IgD-negative memory B cell (primary cell): ENCODE measurements around the gene PRICKLE2. TPM values are rescaled to one million over a fixed set of nuclear protein-coding genes. Genes with fewer than 3 reads are reported as not detected.

Source experiments
- H3K27ac Mint-ChIP-seq, 3 donors: one replicate each; pipeline ENCODE4 v1.8.0; 2020 to 2022; ENCODE audit warnings: mild to moderate bottlenecking in 3 of 3, mixed read lengths in 3 of 3, moderate library complexity in 1 of 3
- H3K27me3 Mint-ChIP-seq: one replicate; pipeline ENCODE4 v1.8.0; 2021; ENCODE audit warnings: mixed read lengths
- H3K36me3 Mint-ChIP-seq: one replicate; pipeline ENCODE4 v1.8.0; 2020; ENCODE audit warnings: mild to moderate bottlenecking, mixed read lengths
- H3K4me1 Mint-ChIP-seq, 3 donors: one replicate each; pipeline ENCODE4 v1.8.0; 2020 to 2022; ENCODE audit warnings: mixed read lengths in 3 of 3, mild to moderate bottlenecking in 1 of 3
- H3K4me3 Mint-ChIP-seq, 4 donors: one replicate each; pipeline ENCODE4 v1.8.0; 2020 to 2022; ENCODE audit warnings: mild to moderate bottlenecking in 4 of 4, mixed read lengths in 4 of 4, moderate library complexity in 3 of 4
- H3K9me3 Mint-ChIP-seq, 3 donors: one replicate each; pipeline ENCODE4 v1.8.0; 2020 to 2021; ENCODE audit warnings: mixed read lengths in 3 of 3, mild to moderate bottlenecking in 1 of 3
- polyA plus RNA-seq: library from polyadenylated mRNA; unstranded; fragments of 300-500 nt; fragmentation: Illumina TruSeq; gene quantifications from one replicate; pipeline ENCODE4 v1.2.3, GENCODE V29; 2021

Gene PRICKLE2
- polyA plus RNA-seq, 1 donor from 2014 or later: 0.73 TPM

DNA sequence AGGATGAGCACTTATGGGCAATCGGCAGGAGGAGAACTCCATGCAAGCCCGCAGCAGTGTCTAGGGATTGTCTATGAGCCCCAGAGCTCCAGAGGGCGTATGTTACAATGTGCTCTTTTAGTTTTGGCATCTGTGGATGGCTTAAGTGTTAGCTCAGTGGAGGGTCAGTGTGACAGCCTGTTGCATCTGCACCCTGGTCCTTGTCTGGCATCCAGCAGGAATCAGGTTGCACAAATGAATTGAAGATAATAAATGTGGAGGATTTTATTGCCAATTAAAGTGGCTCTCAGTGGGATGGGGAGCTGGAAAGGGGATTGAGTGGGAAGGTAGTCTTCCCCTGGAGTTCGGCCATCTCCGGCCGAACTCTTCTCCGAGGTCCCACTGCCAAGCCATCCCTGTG is 11.8 kb upstream of the PRICKLE2 start:
- peaks cover 9% of the 10 kb centered on the region for H3K27me3 Mint-ChIP-seq
- H3K4me1 Mint-ChIP-seq: peaks cover 0 to 3% (median 0%) of the 10 kb centered on the region in 3 donors
- no peak overlapping the region for H3K27ac Mint-ChIP-seq
- peaks cover 2% of the 10 kb centered on the region for H3K36me3 Mint-ChIP-seq
- no peak overlapping the region for H3K4me3 Mint-ChIP-seq
- peaks cover 0 to 4% (median 3%) of the 10 kb centered on the region in 3 donors for H3K9me3 Mint-ChIP-seq

DNA sequence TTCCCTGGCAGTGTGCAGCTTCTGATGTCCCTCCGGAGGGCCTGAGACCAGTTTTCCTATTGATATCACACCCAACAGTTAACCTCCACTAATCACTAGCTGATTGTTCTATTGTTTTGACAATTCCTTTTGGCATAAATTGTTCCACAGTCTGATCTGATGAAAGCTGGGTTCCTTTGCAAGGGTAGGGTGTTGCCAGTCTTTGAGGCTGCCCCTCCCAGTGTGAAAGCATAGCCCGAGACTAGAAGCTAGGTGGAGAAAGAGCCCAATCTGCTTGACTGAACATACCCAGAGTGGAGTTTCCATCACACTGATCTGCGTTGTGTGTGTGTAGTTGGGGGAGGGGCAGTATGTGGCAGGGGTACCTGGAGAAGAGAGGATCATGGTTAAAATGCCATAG is 10.3 kb upstream of the PRICKLE2 start:
- peaks cover 0 to 3% (median 0%) of the 10 kb centered on the region in 3 donors for H3K4me1 Mint-ChIP-seq
- peaks cover 2% of the 10 kb centered on the region for H3K36me3 Mint-ChIP-seq
- H3K4me3 Mint-ChIP-seq: no peak overlapping the region
- peaks cover 0 to 3% (median 3%) of the 10 kb centered on the region in 3 donors for H3K9me3 Mint-ChIP-seq
- no peak overlapping the region for H3K27ac Mint-ChIP-seq
- H3K27me3 Mint-ChIP-seq: peaks cover 9% of the 10 kb centered on the region

DNA sequence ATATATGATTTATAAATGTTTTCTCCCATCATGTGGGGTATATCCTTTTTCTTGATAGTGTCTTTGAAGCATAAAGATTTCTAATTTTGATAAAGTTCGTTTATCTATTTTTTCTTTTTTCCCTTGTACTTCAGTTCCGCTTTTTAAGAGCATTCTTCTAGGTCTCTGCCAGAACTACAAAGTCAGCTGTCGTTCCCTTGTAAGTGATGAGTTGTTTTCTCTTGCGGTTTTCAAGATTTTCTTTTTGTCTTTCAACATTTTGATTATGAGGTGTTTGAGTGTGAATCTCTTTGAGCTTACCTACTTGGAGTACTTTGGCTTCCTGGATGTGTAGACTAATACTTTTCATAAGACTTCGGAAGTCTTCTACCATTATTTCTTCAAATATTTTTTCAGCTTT is 9.3 kb upstream of the PRICKLE2 start:
- Mint-ChIP-seq H3K4me3 (no peak overlapping the region), H3K4me1 (peaks cover 0 to 3% (median 0%) of the 10 kb centered on the region in 3 donors), H3K36me3 (peaks cover 2% of the 10 kb centered on the region), H3K9me3 (peaks cover 0 to 3% (median 3%) of the 10 kb centered on the region in 3 donors), H3K27me3 (peaks cover 9% of the 10 kb centered on the region), H3K27ac (no peak overlapping the region)

DNA sequence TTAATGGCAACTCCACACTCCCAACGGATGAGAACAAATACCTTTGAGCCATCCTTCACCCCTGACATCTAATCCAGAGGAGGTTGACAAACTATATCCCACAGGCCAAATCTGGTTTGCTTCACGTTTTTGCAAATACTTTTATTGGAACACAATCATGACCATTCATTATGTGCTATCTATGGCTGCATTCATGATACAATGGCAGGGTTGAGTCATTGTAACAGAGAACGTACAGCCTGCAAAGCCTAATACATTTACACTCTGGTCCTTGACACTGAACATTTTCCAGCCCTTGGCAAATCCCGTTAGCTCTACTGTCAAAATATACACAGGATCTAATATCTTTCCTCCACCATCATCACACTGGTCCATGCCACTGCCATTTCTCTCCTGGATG is 7.6 kb upstream of the PRICKLE2 start:
- H3K27ac Mint-ChIP-seq: no peak overlapping the region
- H3K9me3 Mint-ChIP-seq: peaks cover 0 to 3% (median 3%) of the 10 kb centered on the region in 3 donors
- no peak overlapping the region for H3K4me3 Mint-ChIP-seq
- peaks cover 0 to 3% (median 0%) of the 10 kb centered on the region in 3 donors for H3K4me1 Mint-ChIP-seq
- H3K27me3 Mint-ChIP-seq: peaks cover 1% of the 10 kb centered on the region
- H3K36me3 Mint-ChIP-seq: peaks cover 2% of the 10 kb centered on the region

DNA sequence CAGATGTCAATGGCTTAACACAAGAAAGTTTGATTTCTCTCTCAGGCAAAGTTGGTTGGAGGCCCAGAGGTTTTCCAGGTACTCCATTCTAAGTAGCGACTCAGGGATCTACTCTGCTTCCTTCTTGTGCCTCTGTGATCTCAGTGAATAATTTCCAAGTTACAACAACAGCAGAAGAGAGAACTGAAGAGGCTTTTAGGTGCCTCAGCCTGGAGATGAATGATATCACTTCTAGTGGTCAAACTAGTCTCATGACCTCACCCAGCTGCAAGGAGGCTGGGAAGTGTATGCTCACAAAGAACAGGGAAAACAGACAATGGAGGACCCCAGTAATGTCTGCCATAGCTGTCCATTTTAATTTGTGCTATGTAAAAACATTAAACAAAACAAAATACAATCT is 4.6 kb upstream of the PRICKLE2 start:
- peaks cover 2% of the 10 kb centered on the region for H3K27me3 Mint-ChIP-seq
- H3K4me3 Mint-ChIP-seq: no peak overlapping the region
- H3K4me1 Mint-ChIP-seq: peaks cover 5 to 8% (median 8%) of the 10 kb centered on the region in 3 donors
- no peak overlapping the region for H3K27ac Mint-ChIP-seq
- H3K36me3 Mint-ChIP-seq: peaks cover 2% of the 10 kb centered on the region
- peaks cover 0 to 3% (median 2%) of the 10 kb centered on the region in 3 donors for H3K9me3 Mint-ChIP-seq

DNA sequence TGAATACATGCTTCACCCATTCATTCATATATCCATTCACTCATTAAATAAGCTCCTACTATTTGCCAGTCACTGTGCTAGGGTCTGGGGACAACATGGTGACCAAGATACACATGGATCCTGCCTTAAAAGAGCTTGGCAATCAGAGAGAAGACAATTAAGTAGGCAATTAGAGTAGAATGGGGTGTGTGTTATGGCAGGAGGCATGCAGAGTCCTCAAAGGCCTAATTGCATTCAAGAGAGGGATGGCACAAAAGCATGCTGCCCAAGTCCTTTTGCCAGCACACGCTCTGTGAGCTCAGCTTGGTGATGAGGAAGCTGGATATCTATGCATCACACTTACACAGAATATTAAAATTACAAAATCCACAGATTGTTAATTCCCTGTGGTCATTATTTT is 2.8 kb upstream of the PRICKLE2 start:
- H3K9me3 Mint-ChIP-seq: peaks cover 0 to 3% (median 0%) of the 10 kb centered on the region in 3 donors
- no peak overlapping the region for H3K4me3 Mint-ChIP-seq
- H3K4me1 Mint-ChIP-seq: peaks cover 5 to 15% (median 12%) of the 10 kb centered on the region in 3 donors
- H3K36me3 Mint-ChIP-seq: peaks cover 1% of the 10 kb centered on the region
- H3K27ac Mint-ChIP-seq: no peak overlapping the region
- peaks cover 2% of the 10 kb centered on the region for H3K27me3 Mint-ChIP-seq

DNA sequence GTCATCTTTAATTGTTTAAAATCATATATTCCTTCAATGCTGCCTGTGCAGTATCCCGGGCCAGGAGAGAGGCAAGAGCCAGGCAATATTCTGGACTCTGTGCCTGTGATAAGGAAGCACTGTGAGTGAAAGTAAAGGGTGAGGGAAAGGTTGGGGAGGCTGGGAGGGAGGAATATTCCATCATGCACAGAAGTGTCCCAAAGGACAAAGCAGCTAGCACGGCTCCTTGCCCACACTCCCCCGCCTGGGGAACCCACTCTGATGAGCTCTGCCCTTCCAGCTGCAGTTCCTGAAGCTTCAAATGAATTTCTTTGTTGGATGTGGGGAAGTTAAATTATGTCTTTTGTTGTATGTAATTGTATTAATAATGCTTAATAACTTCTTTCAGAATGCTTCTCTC is 1.5 kb upstream of the PRICKLE2 start:
- H3K27me3 Mint-ChIP-seq: peaks cover 2% of the 10 kb centered on the region
- no peaks in the 10 kb centered on the region for H3K9me3 Mint-ChIP-seq
- H3K36me3 Mint-ChIP-seq: no peaks in the 10 kb centered on the region
- H3K4me1 Mint-ChIP-seq: peaks cover 11 to 18% (median 11%) of the 10 kb centered on the region in 3 donors
- H3K4me3 Mint-ChIP-seq: no peak overlapping the region
- H3K27ac Mint-ChIP-seq: no peak overlapping the region

DNA sequence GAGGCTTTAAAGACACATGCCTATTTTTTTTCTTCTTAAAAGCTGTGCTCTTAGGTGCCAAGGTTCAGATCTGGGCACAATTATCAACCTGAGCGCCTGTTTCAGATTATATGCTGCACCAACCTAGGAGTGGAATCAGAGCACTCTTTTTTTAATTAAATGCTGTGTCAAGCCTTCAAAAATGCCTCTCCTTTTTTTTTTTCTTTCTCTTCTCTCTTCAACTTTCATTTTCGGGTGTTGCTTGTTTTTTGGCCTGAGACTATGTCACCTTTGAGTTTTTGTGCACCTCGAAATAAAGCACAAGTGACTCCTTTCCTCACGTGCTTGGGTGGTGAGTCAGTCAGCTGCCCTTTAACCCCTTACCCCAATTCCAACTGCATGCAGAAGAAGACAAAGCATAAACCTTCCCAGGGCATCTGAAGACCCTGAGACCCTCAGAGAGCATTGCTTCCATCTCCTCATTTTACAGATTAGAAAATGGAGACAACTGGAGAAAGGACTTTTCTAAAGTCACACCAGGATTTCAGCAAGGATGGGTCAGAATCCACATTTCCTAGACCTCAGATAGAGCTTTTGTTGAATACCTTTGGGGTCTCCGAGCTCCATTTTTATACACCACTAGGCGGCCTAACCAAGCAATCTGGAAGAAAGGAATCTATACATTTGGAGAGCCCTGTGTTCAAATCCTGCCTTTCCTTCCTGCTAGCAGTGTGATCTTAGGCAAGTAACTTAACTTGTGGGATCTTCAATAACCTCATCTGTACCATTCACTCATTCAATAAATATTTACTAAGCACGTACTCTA is 631 bp upstream of the PRICKLE2 start:
- no peaks in the 10 kb centered on the region for H3K36me3 Mint-ChIP-seq
- no peaks in the 10 kb centered on the region for H3K9me3 Mint-ChIP-seq
- peaks cover 2% of the 10 kb centered on the region for H3K27me3 Mint-ChIP-seq
- peak overlapping the region in 2 of 3 donors; percentile 45 to 90 for H3K27ac Mint-ChIP-seq
- H3K4me1 Mint-ChIP-seq: peaks cover 11 to 22% (median 11%) of the 10 kb centered on the region in 3 donors
- peak overlapping the region; percentile 84 to 95 (median 90) for H3K4me3 Mint-ChIP-seq

DNA sequence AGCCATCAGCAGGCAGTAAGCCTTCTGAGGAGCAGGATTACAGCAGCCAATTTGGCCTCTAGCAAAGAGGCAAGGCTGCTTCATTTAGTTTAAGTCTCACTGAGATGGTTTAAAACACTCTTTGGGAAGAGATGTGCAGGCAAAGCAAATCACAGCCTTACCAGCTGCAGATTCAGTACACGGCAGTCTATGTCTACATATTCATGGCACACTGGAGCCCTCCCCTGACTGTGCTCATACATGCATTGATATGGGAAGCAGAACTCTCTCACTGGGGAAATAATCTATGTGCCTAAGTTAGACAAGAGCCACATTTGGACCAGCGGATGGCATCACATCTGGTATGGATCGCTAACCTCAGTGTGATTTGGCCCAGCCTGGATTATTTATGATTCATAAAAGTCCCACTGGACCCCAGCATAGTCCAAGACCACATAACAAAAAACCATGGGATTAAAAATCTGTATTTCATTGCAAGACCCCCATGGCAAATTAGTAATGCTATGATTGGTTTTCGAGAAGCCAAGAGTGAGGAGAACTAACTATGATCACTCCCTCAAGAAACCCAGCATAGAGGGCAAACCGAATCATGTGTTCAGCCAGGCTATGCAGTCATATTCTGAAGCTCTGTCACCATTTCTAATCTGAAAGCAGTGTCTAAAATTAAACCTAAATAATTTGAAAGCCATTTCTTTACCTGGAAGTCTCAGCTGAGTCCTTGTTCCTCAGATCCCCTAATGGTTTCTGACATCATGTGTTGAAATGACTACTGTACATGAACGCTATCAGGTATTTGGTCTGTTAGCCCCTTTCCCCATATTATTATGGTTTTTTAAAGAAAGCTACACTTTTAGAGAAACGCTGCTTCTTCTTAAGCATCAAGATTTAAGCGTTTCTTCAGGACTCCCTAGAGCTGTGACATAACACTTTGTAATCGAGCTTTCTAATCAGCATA is 1.2 kb downstream of the PRICKLE2 start:
- Mint-ChIP-seq H3K27ac (no peak overlapping the region), H3K4me1 (peaks cover 11 to 30% (median 11%) of the 10 kb centered on the region in 3 donors), H3K36me3 (no peaks in the 10 kb centered on the region), H3K4me3 (peak overlapping the region; percentile 84 to 95 (median 90)), H3K27me3 (peaks cover 2% of the 10 kb centered on the region), H3K9me3 (no peaks in the 10 kb centered on the region)

DNA sequence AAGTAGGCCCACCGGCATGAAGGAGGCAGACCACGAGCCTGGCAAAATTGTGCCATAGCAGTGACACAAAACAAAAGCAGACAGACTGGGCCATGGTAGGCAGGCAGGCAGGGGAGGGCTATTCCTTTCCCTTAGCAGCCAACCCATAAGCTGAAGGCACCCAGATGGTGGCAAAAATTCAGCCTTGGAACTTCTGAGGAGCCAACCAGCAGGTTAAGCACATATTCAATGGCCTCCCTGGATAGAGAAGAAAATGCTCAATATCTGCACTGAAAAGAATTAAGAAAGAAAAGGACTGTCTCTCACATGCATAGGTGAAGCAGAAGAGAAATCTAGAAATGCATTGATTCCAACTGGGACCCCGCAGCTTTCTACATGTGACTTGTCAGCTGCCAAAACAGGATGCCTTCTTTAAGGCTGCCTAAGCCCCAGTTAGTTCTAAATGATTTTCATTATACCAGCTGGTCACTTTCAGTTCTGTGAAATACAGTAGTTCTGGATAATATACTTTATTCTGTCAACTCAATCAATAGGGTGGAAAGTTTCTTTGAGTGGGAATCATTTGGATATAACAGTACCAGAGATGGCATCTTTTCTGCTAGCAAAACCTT is 2.7 kb downstream of the PRICKLE2 start:
- Mint-ChIP-seq H3K9me3 (peaks cover 0 to under 1% (median 0%) of the 10 kb centered on the region in 3 donors), H3K27me3 (peaks cover 2% of the 10 kb centered on the region), H3K4me1 (peaks cover 11 to 30% (median 11%) of the 10 kb centered on the region in 3 donors), H3K4me3 (peak overlapping the region in 3 of 4 donors; percentile 29 to 89 (median 61)), H3K36me3 (no peaks in the 10 kb centered on the region), H3K27ac (no peak overlapping the region)

DNA sequence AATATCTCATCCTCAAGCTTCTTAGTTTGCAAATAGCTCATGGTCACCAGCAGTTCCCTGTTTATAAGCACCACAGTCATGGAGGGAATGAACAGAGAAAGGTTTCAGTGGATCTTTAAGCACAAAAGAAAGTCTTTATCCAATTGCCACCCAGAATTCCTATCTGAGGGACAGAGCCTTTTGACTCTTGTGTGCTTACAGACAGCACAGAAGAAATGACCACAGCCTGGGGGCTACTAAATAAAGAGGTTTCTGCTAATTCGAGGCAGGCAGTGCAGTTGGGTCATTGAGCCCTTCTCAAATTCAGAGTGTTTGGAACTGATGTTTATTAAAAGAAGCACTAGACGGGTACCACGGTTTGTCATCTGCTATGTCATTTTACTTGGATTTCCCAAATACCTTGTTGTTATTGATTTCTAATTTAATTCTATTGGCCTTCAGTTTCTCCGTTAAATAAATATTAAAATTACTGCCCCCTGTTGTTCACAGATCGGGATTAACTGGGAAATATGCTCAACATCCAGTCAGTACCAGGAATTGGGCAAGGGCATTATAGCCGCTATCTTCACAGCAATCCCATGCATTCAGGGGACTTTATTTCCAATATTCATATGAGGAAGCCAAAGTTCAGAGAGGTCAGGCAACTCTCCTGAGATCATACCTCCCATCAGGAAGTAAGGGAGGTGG is 3.6 kb downstream of the PRICKLE2 start:
- H3K27ac Mint-ChIP-seq: no peak overlapping the region
- H3K4me1 Mint-ChIP-seq: peaks cover 11 to 30% (median 11%) of the 10 kb centered on the region in 3 donors
- peak overlapping the region in 1 of 4 donors; percentile 21 for H3K4me3 Mint-ChIP-seq
- no peaks in the 10 kb centered on the region for H3K36me3 Mint-ChIP-seq
- H3K27me3 Mint-ChIP-seq: peaks cover 2% of the 10 kb centered on the region
- peaks cover 0 to 2% (median 0%) of the 10 kb centered on the region in 3 donors for H3K9me3 Mint-ChIP-seq

DNA sequence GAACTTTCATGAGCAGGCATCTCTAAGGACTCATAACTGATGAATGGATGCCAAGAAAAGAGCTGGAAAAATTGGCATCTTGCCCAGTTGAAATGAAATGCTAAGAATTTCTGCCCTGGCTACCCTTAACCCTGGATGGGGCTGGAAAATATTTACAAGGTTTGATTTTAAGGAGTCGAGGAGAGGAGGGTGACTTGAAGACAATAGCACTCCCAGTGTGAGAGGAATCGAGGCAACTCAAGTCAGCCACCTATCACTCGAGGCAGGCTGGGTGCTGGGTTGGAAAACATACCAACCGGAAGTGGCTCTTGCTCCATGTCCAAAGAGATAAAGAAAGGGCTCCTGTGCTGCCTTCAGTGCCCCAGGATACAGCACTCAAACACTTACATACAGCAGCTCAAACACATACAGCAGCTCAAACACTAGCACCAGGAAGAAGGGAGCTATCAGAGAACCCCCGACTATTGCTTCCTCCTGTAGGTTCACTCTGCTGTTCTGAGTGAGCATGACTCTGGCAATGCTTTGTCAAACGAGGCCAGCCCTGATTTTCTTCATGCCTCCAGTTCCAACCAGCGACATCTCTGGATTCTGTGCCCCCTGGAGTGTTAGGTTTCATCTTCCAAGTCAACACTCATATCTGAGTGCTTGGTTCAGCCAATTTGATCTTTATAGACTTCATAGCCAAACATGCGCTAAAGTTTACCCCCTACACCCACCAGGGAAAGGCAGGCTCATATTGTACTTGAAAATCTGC is 4.9 kb downstream of the PRICKLE2 start:
- H3K36me3 Mint-ChIP-seq: no peaks in the 10 kb centered on the region
- peaks cover 8 to 27% (median 10%) of the 10 kb centered on the region in 3 donors for H3K4me1 Mint-ChIP-seq
- H3K27me3 Mint-ChIP-seq: no peaks in the 10 kb centered on the region
- peak overlapping the region in 1 of 3 donors; percentile 0 for H3K27ac Mint-ChIP-seq
- peaks cover 0 to 2% (median 0%) of the 10 kb centered on the region in 3 donors for H3K9me3 Mint-ChIP-seq
- peak overlapping the region in 1 of 4 donors; percentile 23 for H3K4me3 Mint-ChIP-seq

DNA sequence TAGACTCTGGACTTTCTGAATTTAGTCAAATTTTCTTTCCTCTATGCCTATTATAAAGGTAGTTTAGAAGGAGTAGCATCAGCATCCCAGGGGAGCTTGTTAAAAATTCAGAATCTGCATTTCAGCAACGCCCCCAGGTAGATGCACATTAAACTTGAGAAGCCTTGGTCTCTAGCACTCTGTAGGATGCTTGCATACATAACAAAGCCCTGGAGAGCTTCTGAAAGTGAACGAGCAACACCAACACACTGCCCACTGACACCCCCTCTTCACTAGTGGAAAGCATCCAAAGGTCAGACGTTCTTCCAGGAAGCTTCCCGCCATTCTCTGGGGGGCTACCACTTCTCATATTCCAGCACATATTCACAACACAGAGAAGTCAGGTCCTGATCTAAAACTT is 6.5 kb downstream of the PRICKLE2 start:
- Mint-ChIP-seq H3K36me3 (peaks cover 3% of the 10 kb centered on the region), H3K4me3 (no peak overlapping the region), H3K4me1 (peaks cover 6 to 21% (median 7%) of the 10 kb centered on the region in 3 donors), H3K27ac (no peak overlapping the region), H3K27me3 (peaks cover 2% of the 10 kb centered on the region), H3K9me3 (peaks cover 0 to 2% (median 0%) of the 10 kb centered on the region in 3 donors)
